HCEC 1CT (cell line): ENCODE data around the gene ARID3A.
"Not testable (repeated sequence)": the region's sequence is repeated elsewhere in the genome, so short reads cannot be mapped to it uniquely, and the experiment has no call there.

ENCODE experiments used
- DNase-seq: peaks from one replicate; pipeline ENCODE4 v3.0.0-alpha.2; 2017

The ARID3A gene, protein sequence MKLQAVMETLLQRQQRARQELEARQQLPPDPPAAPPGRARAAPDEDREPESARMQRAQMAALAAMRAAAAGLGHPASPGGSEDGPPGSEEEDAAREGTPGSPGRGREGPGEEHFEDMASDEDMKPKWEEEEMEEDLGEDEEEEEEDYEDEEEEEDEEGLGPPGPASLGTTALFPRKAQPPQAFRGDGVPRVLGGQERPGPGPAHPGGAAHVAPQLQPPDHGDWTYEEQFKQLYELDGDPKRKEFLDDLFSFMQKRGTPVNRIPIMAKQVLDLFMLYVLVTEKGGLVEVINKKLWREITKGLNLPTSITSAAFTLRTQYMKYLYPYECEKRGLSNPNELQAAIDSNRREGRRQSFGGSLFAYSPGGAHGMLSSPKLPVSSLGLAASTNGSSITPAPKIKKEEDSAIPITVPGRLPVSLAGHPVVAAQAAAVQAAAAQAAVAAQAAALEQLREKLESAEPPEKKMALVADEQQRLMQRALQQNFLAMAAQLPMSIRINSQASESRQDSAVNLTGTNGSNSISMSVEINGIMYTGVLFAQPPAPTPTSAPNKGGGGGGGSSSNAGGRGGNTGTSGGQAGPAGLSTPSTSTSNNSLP

DNA sequence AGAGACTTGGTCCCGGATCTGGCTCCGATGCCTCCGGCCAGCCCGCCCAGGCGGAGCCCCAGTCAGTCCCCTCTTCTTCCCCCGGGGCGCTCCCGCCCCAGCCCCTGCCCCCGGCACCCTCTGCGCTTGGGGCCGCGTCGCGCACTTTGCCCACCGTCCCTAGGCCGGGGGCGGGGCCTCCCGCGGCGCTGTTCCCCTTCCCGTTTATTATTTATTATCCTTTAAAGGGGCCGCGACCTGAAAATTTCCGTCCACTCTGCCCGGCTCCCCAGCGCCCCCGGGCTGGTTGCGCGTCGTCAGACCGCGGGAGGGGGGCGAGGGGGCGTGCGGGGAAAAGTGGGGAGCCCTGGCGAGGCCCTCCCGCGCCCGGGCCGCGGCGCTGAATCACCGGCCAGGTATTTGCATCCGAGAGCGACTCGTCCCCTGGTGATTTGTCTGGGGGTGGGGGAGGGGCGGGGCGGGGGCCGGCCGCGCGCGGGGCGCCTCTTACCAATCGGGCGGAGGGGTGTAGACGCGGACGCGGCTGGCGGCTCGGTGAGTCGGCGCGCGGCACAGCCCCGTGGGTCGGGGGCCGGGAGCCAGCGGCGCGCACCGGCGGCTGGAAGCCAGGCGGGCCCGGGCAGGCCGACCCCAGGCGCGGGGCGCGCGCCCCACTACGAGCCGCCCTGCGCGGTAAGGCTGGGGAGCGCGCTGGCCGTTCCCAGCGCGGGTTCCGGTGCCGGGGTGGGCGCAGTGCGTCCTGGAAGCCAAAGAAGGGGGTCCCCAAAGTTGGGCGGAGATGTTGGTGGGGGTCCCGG is at the start of gene ARID3A:
TSS of gene ARID3A (plus strand) at position 510 of the 797 bp plus-strand sequence. CDS start 3,494 bp downstream, outside the sequence.
- DNase-seq = peak; percentile 86

DNA sequence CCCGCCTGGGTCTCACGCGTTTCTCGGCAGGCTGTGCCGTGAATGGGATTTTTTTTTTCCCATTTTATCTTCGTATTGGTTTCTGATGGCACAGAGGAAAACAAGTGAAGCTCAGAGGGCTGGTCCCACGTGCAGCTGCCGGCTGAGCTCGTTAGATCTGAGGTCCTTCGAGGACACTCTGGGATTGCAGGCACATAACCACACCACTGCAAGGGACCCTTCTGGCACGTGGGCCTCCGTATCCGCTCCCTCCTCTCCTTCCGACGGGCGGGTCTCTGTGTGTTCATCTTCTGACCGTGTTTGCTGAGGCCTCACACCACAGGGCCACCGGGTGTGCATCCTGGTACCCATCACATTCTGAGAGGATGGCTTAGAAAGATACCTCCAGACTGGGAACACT is 49.7 kb upstream of the ARID3A start:
- DNase-seq = no peak

DNA sequence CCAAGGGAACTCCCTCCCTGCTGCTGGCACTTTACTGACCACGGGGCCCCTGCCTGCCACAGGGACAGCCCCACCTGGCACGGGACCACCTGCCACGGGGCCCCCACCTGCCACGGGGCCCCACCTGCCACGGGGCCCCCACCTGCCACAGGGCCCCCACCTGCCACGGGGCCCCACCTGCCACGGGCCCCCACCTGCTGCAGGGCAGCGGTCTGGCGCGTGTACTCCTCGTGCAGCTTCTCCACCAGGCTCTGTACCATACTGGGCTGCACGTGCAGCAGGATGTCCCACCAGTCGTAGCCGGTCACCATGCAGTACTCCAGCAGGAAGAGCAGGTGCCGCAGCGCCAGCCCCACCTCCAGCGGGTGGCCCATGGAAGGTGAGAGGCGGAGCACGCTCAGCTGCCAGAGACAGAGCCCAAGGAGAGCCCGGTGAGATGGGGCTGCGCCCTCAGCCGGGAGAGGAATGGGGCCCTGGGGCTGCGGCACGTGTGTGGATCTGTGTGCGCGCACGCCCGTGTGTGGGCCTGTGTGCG is 49.0 kb upstream of the ARID3A start:
- DNase-seq = no peak

DNA sequence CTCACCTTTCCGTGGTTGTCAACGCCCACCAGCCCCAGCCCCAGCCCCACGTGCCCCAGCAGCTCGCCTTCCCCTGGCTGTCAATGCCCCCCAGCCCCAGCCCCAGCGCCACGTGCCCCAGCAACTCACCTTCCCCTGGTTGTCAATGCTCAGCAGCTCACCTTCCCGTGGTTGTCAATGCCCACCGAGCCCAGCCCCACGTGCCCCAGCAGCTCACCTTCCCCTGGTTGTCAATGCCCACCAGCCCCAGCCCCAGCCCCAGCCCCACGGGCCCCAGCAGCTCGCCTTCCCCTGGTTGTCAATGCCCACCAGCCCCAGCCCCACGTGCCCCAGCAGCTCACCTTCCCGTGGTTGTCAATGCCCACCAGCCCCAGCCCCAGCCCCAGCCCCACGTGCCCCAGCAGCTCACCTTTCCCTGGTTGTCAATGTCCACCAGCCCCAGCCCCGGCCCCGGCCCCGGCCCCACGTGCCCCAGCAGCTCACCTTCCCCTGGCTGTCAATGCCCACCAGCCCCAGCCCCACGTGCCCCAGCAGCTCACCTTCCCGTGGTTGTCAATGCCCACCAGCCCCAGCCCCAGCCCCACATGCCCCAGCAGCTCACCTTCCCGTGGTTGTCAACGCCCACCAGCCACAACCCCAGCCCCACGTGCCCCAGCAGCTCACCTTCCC is 47.7 kb upstream of the ARID3A start:
- DNase-seq = not testable (repeated sequence)

DNA sequence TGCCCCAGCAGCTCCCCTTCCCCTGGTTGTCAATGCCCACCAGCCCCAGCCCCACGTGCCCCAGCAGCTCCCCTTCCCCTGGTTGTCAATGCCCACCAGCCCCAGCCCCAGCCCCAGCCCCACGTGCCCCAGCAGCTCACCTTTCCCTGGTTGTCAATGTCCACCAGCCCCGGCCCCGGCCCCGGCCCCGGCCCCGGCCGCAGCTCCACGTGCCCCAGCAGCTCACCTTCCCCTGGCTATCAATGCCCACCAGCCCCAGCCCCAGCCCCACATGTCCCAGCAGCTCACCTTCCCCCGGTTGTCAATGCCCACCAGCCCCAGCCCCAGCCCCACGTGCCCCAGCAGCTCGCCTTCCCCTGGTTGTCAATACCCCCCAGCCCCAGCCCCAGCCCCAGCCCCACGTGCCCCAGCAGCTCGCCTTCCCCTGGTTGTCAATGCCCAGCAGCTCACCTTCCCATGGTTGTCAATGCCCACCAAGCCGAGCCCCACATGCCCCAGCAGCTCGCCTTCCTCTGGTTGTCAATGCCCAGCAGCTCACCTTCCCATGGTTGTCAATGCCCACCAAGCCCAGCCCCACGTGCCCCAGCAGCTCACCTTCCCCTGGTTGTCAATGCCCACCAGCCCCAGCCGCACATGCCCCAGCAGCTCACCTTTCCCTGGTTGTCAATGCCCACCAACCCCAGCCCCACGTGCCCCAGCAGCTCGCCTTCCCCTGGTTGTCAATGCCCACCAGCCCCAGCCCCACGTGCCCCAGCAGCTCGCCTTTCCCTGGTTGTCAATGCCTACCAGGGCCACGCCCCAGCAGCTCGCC is 46.9 kb upstream of the ARID3A start:
- not testable (repeated sequence) for DNase-seq

DNA sequence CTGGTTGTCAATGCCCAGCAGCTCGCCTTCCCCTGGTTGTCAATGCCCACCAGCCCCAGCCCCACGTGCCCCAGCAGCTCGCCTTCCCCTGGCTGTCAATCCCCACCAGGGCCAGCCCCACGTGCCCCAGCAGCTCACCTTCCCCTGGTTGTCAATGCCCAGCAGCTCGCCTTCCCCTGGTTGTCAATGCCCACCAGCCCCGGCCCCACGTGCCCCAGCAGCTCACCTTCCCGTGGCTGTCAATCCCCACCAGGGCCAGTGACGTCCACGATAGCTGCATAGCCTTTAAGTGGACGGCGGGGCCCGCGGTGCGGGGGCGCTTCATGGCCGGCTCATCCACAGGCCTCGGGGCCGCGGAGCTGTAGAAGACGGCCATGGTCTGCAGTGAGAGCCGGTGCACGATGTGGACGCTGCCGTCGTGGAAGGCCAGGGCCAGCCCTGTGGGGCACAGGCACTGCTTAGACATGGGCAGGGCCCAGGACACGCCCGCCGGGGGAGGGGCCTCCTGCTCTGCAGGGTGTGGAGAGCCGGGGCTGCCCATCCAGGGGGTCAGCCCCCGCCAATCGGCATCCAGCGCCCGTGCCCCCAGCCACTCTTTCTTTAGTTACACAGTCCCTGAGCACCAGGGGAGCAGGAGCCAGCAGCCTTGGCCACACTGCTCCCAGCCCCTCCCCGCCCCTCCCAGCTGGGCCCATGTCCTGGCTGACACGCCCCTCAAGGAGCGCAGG is 46.0 kb upstream of the ARID3A start:
- DNase-seq = no peak

DNA sequence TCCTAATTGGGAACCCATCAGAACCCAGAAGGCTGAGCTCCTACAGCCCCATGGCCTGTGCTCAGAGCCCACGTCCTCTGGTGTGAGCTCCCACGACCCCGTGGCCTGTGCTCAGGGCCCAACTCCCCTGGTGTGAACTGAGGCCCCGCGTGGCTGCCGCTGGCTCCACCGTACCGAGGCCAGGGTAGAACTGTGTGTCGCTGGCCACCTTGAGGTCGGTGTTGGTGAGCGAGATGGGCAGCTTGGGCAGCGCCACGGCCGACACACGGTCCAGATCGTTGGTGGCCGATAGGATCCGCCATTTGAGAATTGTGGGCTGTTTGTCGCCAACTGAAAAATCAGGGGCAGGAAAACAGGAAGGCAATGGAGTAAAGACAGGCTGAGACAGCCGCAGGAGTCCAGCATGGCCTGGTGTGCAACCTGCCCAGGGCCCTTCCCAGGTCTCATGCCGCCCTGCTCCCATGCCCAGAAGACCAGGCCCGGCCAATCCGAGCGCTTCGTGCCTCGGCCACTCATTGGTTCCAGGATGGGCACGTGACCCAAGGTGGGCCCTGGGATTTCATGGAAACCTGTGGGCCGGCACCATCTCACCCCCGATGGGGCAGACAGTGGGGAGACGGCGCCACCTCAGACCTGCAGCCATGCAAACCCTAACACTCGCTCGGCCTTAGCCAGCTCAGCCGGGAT is 44.3 kb upstream of the ARID3A start:
- no peak for DNase-seq

DNA sequence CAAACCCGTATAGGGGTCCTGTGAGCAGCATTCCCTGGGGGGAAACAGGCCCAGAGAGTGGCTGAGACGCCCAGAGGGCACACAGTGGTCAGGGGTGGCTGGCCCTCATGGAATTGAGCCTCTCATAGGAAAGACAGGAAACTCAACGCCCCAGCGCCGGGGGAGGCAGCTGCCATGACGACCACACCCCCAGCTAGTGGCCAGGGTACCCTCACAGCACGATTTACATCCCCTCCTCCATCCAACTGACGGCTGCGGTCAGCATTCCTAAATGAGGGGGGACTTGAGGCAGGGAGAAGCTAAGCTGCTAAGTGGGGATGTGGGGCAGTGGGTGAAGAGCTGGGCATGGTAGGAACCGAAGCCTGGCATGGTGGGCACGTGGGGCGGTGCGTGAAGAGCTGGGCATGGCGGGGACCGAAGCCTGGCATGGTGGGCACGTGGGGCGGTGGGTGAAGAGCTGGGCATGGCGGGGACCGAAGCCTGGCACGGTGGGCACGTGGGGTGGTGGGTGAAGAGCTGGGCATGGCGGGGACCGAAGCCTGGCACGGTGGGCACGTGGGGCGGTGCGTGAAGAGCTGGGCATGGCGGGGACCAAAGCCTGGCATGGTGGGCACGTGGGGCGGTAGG is 42.9 kb upstream of the ARID3A start:
- DNase-seq = no peak

DNA sequence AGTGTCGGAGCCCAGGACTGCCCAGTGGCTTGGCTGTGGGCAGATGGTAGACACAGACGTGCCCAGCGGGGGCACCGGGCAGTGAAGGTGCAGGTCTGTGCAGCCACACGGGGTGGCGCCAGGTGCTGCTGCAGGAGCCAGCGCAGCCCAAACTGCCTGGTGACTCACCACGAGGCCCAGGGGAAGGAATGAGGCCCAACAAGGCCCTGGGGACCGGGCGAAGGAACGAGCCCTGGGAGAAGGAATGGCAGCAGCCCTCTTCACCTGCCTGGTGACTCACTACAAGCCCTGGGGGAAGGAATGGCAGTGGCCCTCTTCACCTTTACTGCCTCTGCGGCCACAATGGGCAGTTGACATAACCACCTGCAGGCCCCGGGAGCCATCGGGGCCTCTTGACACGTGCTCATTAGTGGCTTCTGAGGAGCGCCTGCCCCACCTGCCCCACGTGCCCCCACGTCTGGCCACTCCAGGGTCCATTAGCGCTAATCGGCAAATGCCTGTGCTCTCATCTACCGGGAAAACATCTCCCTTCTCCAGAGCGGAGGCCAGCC is 42.1 kb upstream of the ARID3A start:
- DNase-seq = no peak

DNA sequence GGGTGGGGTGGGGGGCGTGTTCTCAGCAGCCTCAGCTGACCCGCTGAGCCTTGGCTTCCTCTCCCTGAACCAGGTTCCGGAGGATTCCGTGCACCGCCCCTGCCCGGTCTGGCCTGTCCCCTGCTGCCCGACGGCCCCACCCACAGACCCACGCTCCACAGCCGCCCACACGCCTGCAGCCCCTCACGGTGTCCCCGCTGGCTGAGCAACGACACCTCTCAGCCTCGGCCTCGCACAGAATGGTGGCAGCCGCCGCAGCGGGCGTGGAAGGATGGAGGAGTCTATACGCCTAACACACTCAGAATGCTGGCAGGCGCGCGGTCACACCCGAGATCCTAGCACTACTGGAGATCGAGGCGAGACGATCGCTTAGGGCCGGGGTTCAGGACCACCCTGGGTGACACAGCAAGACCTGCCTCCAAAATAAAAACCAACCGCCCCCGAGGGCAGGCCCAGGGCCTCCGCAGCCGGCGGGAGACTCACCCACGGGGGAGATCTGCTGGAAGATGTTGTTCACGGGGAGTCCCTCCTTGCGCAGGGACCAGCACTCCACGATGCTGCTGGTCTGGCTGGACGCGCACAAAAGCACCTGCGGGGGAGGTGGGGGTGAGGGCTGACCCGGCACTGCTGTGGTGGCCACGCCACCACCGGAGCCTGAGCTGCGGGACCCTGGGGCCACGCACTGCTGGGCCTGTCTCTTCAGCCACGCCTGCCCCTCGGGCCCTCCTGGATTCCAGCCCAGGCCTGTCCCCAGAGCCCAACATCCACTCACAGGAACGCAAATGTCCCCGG is 41.2 kb upstream of the ARID3A start:
- DNase-seq = no peak

DNA sequence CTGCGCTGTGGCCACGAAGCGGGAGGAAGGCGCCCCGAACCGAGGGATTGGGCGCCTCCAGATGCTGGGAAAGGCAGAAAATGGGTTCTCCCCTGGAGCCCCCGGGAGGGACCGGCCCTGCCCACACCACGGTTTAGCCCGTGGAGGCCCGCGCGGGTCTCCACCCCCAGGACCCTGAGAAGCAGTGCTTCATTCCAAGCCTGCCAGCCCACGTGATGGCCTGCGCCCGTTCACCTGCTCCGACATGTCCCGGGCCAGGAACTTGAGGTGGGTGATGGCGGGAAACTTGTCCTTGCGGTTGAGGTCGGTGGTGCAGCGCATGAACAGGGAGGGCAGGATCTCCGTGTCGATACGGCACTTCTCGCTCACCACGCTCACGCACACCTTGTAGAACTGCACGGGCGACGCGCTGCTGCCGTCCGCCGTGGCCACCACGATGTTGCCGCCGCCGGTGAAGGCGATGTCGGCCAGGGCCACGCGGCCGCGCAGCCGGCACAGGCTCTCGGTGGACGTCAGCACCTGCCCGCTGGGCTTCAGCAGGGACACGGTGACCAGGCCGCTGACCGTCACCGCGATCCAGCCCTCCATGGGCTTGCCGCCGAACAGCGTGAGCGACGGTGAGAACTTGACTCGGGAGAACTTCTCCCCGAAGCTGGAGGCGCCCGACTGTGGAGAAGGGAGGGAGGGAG is 40.2 kb upstream of the ARID3A start:
- DNase-seq = no peak

DNA sequence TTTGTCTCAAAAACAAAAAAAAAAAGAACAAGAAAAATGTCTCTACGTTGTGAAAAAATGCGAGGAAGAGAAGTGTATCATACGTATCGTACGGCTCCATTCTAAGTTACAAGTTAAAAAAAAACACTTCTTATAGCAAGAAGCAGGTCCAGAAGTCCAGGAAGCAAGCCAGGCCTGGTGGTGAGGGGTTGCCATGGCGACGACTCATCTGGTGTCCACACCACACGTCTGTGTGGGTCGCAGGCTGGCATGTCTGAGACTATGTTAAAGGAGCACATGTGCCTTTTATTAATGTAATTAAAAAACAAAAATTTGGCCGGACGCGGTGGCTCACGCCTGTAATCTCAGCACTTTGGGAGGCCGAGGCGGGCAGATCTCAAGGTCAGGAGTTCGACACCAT is 38.8 kb upstream of the ARID3A start:
- no peak for DNase-seq

DNA sequence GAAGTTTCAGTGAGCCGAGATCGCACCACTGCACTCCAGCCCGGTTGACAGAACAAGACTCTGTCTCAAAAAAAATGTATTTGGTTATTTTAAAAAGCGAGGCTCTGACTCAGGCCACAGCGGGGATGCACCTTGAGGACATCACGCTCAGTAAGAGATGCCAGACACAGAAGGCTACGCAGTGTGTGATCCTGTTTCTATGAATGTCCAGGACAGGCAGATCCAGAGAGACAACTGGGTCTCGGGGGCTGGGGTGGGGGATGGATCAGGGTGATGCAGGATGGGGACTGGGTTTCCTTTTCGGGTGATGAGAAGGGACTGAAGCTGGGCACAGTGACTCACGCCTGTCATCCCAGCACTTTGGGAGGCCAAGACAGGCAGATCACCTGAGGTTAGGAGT is 38.2 kb upstream of the ARID3A start:
- DNase-seq = no peak

DNA sequence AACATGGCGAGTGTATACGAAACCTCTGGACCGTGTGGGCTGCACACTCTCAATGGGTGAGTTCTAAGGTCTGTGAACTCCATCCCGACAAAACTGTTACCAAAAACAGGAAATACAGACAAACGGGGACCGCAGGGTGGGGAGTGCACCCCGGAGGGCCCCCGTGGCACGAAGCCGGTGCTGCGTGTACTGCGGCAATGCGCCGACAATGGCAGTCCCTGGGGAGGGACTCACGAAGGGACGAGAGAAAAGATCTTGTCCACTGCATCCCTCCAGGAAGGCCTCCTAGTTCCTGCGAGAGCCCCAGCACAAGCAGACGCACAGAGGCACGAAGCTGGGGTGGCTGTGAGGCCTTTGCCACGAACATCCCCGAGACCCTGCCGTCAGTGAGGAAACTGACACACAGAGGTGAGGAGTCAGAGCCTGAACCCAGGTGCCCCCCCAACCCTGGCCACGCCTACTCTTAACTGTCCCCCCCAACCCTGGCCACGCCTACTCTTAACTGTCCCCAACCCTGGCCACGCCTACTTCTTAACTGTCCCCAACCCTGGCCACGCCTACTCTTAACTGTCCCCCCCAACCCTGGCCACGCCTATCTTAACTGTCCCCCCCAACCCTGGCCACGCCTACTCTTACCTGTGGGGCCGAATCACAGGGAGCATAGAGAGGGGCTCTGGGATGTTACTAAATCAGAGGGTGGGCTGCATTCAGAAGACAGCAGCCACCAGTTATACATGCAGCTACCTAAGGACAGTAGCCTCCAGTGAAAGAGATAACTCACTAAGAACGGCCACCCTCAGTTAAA is 37.1 kb upstream of the ARID3A start:
- DNase-seq = no peak

DNA sequence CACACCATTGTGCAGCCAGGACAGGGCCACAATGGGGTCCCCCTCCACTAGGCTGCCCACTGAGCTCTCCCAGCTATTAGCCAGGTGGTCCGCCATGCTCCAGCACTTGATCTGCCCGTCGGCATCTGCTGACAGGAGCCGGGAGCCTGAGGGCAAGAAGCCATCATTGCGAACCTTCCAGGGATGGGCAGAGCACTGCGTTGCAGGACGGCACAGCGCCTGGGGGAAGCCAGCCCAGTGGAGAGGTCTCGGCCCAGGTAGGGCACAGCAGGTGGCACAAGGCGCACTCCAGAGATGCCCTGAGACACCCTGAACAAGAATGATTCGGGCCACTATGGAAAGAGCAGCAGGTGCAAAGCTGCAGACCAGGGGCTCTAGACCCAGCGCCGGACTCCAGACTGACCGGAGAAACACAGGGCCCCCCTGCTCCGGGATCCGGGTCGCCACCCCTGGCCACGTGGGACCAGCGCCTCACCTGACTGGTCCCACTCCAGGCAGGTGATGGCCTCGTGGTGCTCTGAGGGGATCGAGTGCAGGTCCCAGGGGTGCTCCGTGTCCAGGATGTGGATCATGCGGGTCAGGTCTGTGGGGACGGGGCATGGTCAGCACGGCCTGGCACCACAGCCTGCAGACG is 36.1 kb upstream of the ARID3A start:
- DNase-seq = no peak

DNA sequence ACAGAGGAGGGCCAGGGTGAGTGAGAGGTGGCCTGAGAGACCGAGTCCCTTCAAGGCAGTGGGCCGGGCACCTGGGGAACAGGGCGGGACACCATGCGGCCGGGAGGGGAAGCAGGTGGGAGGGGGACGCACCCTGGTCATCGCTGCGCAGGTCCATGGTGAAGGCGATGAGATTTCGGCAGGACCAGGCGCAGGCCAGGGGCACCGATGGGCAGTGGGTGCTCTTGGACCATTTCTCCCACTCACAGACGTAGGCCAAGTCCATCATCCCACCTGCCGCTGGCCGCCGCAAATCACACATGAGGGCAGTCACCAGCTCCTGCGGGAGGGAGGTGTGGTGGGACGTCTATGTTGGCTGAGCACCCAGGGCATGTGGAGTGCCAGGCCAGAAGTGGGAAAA is 35.0 kb upstream of the ARID3A start:
- DNase-seq = no peak
